T47D (cell line): ENCODE results near the gene MTMR2.

Experiments
- DNase-seq, 2 experiments: peaks; one replicate each; pipeline versions ENCODE4 v3.0.0 to v3.0.0-alpha.2; 2011 to 2012; ENCODE audit warnings: low read depth in 1 of 2, low spot score in 1 of 2
- JUND ChIP-seq: IDR thresholded peaks from 2 replicates; pipeline ENCODE4 v1.6.1; 2012; ENCODE audit warnings: low read depth
- in situ Hi-C: cut with HindIII; loops from 2 replicates; pipeline ENCODE4 v1.10.0; 2016; ENCODE audit warnings: low sequenced_read_pairs, low pct_unique_long_range_greater_than_20kb

Gene MTMR2

GRCh38 chr11:95913830-95914615, 9.9 kb downstream of the MTMR2 start:
- in situ Hi-C loops: no loop called here
- no peak for TF ChIP-seq JUND
- no peak for DNase-seq

- no peak for DNase-seq
- in situ Hi-C loops: no loop called here
- no peak for TF ChIP-seq JUND
Observed at GRCh38 chr11:95912902-95913560, 10.9 kb downstream of the MTMR2 start.

GRCh38 chr11:95911369-95911759, 12.5 kb downstream of the MTMR2 start:
- in situ Hi-C loops: no loop called here
- TF ChIP-seq JUND: no peak
- no peak for DNase-seq

DNA sequence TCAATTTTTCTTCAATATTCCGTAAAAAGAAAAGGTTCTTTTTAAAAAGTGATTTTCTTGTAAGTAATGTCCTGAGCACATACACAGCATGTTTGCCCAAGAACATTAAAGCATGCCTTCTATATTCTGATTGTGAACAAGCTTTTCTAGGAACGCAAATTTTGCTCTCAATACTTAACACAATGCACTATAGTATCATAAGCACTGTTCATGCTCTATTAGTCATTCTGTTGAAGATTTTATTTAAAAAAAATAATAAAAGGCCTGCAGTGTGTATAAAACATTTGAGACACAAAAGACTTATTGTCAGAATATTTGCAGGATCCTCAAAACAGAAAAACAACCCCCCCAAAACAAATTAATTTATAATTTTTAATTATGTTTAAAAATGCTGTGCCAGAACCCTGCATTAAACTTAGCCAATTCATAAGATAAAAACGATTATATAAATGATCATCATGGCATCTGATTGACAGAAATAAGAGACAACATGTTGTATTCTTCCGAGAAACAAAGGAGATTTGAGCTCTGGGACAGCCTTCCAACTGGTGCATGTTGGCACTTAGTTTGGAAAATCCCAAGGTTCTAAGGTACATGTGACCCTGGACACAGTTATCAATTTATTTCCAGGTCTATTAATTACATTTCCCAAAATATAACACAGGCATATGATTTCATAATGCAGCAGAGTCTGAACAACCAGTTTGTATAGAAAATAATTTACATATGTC, 13.1 kb downstream of the MTMR2 start:
- in situ Hi-C loops: no loop called here
- no peak for TF ChIP-seq JUND
- no peak for DNase-seq

- no peak for TF ChIP-seq JUND
- in situ Hi-C loops: no loop called here
- no peak for DNase-seq
Observed at GRCh38 chr11:95908826-95909225, 15.1 kb downstream of the MTMR2 start.

DNA sequence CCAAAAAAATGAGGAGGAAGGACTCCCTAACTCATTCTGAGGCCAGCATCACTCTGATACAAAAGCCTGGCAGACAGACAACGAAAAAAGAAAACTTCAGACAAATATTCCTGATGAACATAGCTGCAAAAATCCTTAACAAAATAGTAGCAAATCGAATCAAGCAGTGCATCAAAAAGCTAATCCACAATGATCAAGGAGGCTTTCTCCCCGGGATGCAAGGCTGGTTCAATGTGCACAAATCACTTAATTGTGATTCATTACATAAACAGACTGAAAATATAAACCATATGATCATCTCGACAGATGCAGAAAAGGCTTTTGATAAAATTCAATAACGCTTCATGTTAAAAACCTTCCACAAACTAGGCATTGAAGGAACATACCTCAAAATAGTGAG, 16.4 kb downstream of the MTMR2 start:
- TF ChIP-seq JUND: no peak
- in situ Hi-C loops: no loop called here
- no peak for DNase-seq

GRCh38 chr11:95904009-95904650, 19.8 kb downstream of the MTMR2 start:
- no peak for TF ChIP-seq JUND
- no peak for DNase-seq
- in situ Hi-C loops: no loop called here

- in situ Hi-C loops: no loop called here
- no peak for DNase-seq
- no peak for TF ChIP-seq JUND
Observed at GRCh38 chr11:95898782-95899181, 25.1 kb downstream of the MTMR2 start.

DNA sequence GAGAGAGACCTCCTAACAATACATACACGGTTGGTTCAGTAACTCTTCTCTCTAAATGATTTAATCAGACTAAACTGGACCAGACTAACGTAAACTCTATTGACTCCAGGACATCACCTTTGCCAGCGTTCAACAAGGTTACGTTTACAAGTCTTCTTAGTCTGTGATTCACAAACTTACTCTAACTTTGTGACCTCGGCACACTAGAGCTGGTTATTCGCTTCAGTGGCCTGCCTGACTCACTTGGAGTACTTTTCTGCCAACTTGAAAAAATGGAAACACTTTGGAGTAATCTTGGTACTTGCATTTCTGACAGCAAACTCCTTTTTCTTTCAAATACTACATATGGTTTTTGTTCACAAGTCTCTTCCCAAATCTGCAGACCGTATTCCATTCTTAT, 26.2 kb downstream of the MTMR2 start:
- no peak for DNase-seq
- no peak for TF ChIP-seq JUND
- in situ Hi-C loops: no loop called here

DNA sequence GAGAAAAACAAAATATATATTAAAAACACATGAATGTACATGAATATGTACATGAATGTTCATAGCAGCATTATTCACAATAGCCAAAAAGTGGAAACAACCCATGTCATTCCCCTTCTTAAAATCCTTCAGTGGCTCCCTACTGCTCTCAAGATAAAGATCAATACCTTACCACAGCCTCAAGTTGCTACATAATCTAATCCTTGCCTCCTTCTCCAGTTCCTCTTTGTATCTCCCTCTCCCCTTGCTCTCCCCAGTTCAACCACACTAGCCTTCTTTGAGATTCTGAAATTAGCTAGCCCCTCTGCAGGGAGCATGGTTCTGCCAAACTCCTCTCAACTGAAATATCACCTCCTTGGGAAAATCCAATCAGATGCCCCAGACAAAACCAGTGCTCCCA, 28.1 kb downstream of the MTMR2 start:
- TF ChIP-seq JUND: no peak
- in situ Hi-C loops: no loop called here
- DNase-seq: no peak

DNA sequence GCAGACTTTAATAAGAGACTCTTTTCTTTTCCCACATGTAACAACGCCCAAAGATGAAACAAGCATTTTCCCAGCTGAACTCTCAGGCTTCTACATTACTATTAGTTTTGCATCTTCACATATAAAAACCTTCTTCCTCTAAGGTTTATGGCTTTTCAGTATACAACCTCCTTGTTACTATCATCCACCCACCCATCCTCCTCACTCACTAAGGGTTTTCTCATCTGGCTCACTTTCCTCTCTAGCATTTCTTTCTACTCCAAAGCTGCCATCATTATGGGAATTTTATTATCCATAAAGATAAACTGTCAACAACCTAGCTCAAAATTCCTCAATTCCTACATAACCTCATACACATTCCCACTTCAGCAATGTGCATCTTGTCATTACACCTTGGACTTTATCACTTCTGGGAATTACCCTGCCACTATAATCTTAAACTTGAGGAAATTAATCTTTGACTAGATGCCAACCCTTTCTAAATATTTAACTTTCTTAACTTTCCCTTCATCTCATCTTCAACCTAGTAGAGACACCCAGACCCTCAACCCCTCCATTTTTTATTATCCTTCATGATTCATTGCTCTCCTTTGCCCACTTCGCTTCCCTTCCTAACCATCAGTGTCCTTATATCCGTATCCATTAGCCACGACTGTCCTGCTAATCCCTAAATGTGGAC, 30.9 kb downstream of the MTMR2 start:
- DNase-seq: no peak
- no peak for TF ChIP-seq JUND
- in situ Hi-C loops: no loop called here

GRCh38 chr11:95892492-95892891, 31.4 kb downstream of the MTMR2 start:
- no peak for DNase-seq
- no peak for TF ChIP-seq JUND
- in situ Hi-C loops: no loop called here
